ENCODE data around the gene ZNF57. TPM values are rescaled to one million over a fixed set of nuclear protein-coding genes. Genes with fewer than 3 reads are reported as not detected.

Gene ZNF57
- total RNA-seq (ENCODE audit: unreplicated experiment) = 2.2 TPM
- long read RNA-seq, partial matches to known transcripts = 0 of 1 reads
- long read RNA-seq, other reads (novel, unspliced or antisense) = 0 of 1 reads

DNA sequence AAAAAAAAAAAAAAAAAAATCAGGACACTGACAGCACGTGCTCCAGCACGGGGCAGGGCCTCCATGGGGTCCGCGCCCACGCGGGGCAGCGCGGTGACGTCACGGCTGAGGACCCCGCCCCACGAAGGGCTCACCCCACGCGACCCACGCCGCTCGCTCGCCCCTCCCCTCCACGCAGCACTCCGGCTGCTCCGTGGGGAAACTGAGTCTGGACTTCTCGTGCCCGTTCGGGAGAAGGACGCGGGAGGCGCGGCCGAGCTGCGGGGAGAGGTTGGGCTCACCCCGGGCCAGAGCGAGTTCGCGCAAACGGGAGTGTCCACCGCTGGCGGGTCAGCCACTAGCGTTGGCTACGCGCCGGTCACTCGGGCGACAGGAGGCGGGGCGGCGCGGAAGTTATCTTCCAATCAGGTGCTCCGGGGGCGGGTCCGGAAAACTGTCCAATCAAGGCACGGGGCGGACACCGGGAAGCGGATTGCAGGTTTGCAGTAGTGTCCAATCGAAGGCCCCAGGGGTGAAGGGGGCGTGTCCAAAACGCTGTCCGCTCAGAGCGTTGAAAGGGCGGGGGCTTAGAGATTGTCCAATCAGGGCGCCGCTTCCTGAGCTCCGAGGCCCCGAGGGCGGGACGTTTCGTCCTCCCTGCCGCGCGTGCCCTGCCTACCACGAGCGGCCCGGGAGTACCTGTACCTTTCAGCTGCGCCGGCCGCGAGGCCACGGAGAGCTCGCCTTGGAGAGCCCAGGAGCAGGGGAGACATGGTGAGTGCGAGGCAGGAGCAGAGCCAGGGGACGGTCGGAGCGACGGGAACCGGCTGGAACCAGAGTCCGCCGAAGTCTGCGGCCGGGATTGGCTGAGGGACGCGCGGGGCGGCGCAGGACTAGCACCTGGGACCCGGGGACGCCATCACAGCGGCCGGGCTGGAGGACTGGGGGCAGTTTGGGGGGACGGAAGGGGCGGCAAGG lies at the start of gene ZNF57:
TSS of gene ZNF57 (plus strand) at position 633 of the 957 bp plus-strand sequence. CDS start at position 751, 118 bp downstream.
- peak; percentile 75 for DNase-seq (ENCODE audit: low spot score)
- Mint-ChIP-seq H3K9me3 (ENCODE audit: unreplicated experiment) (peaks cover 5% of the 10 kb centered on the region), H3K27me3 (ENCODE audit: unreplicated experiment) (peaks cover 10% of the 10 kb centered on the region), H3K27ac (ENCODE audit: unreplicated experiment) (no peak within 1 kb of the TSS), H3K4me3 (ENCODE audit: unreplicated experiment) (peak within 1 kb of the TSS; percentile 90), H3K36me3 (ENCODE audit: low read depth, unreplicated experiment) (no peaks in the 10 kb centered on the region), H3K4me1 (ENCODE audit: unreplicated experiment) (no peaks in the 10 kb centered on the region)
- TF ChIP-seq, protein P1, sequence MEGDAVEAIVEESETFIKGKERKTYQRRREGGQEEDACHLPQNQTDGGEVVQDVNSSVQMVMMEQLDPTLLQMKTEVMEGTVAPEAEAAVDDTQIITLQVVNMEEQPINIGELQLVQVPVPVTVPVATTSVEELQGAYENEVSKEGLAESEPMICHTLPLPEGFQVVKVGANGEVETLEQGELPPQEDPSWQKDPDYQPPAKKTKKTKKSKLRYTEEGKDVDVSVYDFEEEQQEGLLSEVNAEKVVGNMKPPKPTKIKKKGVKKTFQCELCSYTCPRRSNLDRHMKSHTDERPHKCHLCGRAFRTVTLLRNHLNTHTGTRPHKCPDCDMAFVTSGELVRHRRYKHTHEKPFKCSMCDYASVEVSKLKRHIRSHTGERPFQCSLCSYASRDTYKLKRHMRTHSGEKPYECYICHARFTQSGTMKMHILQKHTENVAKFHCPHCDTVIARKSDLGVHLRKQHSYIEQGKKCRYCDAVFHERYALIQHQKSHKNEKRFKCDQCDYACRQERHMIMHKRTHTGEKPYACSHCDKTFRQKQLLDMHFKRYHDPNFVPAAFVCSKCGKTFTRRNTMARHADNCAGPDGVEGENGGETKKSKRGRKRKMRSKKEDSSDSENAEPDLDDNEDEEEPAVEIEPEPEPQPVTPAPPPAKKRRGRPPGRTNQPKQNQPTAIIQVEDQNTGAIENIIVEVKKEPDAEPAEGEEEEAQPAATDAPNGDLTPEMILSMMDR (IDR thresholded peaks at IDR 0.05; ENCODE audit: unreplicated experiment) = no peak

DNA sequence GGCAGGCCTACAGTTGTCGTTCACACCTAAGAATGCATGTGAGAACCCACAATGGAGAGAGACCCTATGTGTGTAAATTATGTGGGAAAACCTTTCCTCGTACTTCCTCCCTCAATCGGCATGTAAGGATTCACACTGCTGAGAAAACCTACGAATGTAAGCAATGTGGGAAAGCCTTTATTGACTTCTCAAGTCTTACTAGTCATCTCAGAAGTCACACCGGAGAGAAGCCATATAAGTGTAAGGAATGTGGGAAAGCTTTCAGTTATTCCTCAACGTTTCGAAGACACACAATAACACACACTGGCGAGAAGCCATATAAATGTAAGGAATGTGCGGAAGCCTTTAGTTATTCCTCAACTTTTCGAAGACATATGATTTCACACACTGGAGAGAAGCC lies 48.1 kb upstream of the ZNF57 start:
- H3K36me3 Mint-ChIP-seq (ENCODE audit: low read depth, unreplicated experiment) = peaks cover 73% of the 10 kb centered on the region
- DNase-seq (ENCODE audit: low spot score) = no peak
- peaks cover 8% of the 10 kb centered on the region for H3K27me3 Mint-ChIP-seq (ENCODE audit: unreplicated experiment)
- TF ChIP-seq, protein P1 (IDR thresholded peaks at IDR 0.05; ENCODE audit: unreplicated experiment) = no peak
- peak overlapping the region; percentile 87 for H3K4me3 Mint-ChIP-seq (ENCODE audit: unreplicated experiment)
- H3K4me1 Mint-ChIP-seq (ENCODE audit: unreplicated experiment) = no peaks in the 10 kb centered on the region
- H3K27ac Mint-ChIP-seq (ENCODE audit: unreplicated experiment) = no peak overlapping the region
- H3K9me3 Mint-ChIP-seq (ENCODE audit: unreplicated experiment) = peaks cover 54% of the 10 kb centered on the region

DNA sequence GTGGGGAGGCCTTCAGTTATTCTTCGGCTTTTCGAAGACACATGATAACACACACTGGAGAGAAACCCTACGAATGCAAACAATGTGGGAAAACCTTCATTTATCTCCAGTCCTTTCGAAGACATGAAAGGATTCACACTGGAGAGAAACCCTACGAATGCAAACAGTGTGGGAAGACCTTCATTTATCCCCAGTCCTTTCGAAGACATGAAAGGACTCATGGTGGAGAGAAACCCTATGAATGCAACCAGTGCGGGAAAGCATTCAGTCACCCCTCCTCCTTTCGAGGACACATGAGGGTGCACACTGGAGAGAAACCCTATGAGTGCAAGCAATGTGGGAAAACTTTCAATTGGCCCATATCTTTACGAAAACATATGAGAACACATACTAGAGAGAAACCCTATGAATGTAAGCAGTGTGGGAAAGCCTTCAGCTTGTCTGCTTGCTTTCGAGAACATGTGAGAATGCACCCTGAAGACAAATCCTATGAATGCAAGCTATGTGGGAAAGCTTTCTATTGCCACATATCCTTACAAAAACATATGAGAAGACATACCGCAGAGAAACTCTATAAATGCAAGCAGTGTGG lies 47.6 kb upstream of the ZNF57 start:
- Mint-ChIP-seq H3K4me3 (ENCODE audit: unreplicated experiment) (peak overlapping the region; percentile 87), H3K4me1 (ENCODE audit: unreplicated experiment) (no peaks in the 10 kb centered on the region), H3K27ac (ENCODE audit: unreplicated experiment) (no peak overlapping the region), H3K36me3 (ENCODE audit: low read depth, unreplicated experiment) (peaks cover 70% of the 10 kb centered on the region), H3K27me3 (ENCODE audit: unreplicated experiment) (peaks cover 8% of the 10 kb centered on the region), H3K9me3 (ENCODE audit: unreplicated experiment) (peaks cover 51% of the 10 kb centered on the region)
- DNase-seq (ENCODE audit: low spot score) = no peak
- TF ChIP-seq, protein P1 (IDR thresholded peaks at IDR 0.05; ENCODE audit: unreplicated experiment) = no peak

DNA sequence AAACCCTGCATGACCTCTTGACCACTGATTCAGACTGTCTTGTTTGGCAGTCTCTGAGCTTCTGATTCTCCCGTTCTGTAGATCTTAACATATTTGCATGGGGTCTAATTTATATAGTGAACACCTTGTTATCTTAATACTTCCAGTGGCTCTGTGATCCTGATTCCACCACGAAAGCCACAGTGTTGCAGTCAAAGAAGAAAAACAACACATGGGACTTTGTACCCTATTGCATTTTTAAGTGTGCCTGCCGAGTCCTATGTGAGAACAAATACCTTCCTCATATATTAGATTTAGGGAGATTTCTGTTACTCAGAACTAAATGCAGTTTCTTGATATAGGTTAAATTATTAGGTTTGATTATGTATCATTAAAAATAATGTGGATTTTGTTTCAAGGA lies 45.9 kb upstream of the ZNF57 start:
- Mint-ChIP-seq H3K27me3 (ENCODE audit: unreplicated experiment) (peaks cover 13% of the 10 kb centered on the region), H3K36me3 (ENCODE audit: low read depth, unreplicated experiment) (peaks cover 74% of the 10 kb centered on the region), H3K4me1 (ENCODE audit: unreplicated experiment) (no peaks in the 10 kb centered on the region), H3K9me3 (ENCODE audit: unreplicated experiment) (peaks cover 48% of the 10 kb centered on the region), H3K4me3 (ENCODE audit: unreplicated experiment) (peak overlapping the region; percentile 87), H3K27ac (ENCODE audit: unreplicated experiment) (no peak overlapping the region)
- TF ChIP-seq, protein P1 (IDR thresholded peaks at IDR 0.05; ENCODE audit: unreplicated experiment) = no peak
- no peak for DNase-seq (ENCODE audit: low spot score)
